HEK293 (cell line): Measurements from ENCODE around the gene CFAP221.

Source experiments
- FEZF1 ChIP-seq: fragments of 450-650 bp; formaldehyde crosslinking; IDR thresholded peaks from 2 replicates; pipeline ENCODE4 v1.5.1; 2016; ENCODE audit warnings: missing biosample characterization, missing genetic modification characterization
- HOXA7 ChIP-seq: sonication (generic); formaldehyde crosslinking; IDR thresholded peaks from 2 replicates; pipeline ENCODE4 v1.8.1; 2022; ENCODE audit warnings: missing genetic modification reagents, borderline replicate concordance
- PATZ1 ChIP-seq: fragments of 450-650 bp; formaldehyde crosslinking; IDR thresholded peaks from 2 replicates; pipeline ENCODE4 v1.5.1; 2016; ENCODE audit warnings: missing biosample characterization, missing genetic modification characterization
- ZNF132 ChIP-seq: fragments of 450-650 bp; formaldehyde crosslinking; IDR thresholded peaks from 2 replicates; pipeline ENCODE4 v1.5.1; 2017; ENCODE audit warnings: missing biosample characterization, missing genetic modification characterization, borderline replicate concordance
- ZNF211 ChIP-seq: fragments of 450-650 bp; formaldehyde crosslinking; IDR thresholded peaks from 2 replicates; pipeline ENCODE4 v1.5.1; 2016; ENCODE audit warnings: low read depth, missing biosample characterization, missing genetic modification characterization
- ZNF214 ChIP-seq: fragments of 450-650 bp; formaldehyde crosslinking; IDR thresholded peaks from 2 replicates; pipeline ENCODE4 v1.5.1; 2017; ENCODE audit warnings: missing biosample characterization, mild to moderate bottlenecking, missing genetic modification characterization, borderline replicate concordance
- ZNF530 ChIP-seq: fragments of 450-650 bp; formaldehyde crosslinking; IDR thresholded peaks from 2 replicates; pipeline ENCODE4 v1.5.1; 2016; ENCODE audit warnings: low read depth, missing biosample characterization, missing genetic modification characterization
- ZNF629 ChIP-seq: fragments of 450-650 bp; formaldehyde crosslinking; IDR thresholded peaks from 2 replicates; pipeline ENCODE4 v1.5.1; 2017; ENCODE audit warnings: missing biosample characterization, missing genetic modification characterization
- ZNF645 ChIP-seq: fragments of 450-650 bp; formaldehyde crosslinking; IDR thresholded peaks from 2 replicates; pipeline ENCODE4; 2016; ENCODE audit warnings: missing biosample characterization, missing genetic modification characterization
- ZNF768 ChIP-seq: fragments of 450-650 bp; formaldehyde crosslinking; IDR thresholded peaks from 2 replicates; pipeline ENCODE4 v1.5.1; 2018; ENCODE audit warnings: missing biosample characterization, mild to moderate bottlenecking, missing genetic modification characterization
- ZNF785 ChIP-seq: fragments of 450-650 bp; formaldehyde crosslinking; IDR thresholded peaks from 2 replicates; pipeline ENCODE4 v1.5.1; 2016; ENCODE audit warnings: missing biosample characterization, missing genetic modification characterization
- TF ChIP-seq, protein P1 (sequence below): fragments of 450-650 bp; formaldehyde crosslinking; IDR thresholded peaks from 2 replicates; pipeline ENCODE4 v1.5.1; 2016; ENCODE audit warnings: missing biosample characterization, missing genetic modification characterization
- TF ChIP-seq, protein P2 (sequence below): fragments of 450-650 bp; formaldehyde crosslinking; IDR thresholded peaks from 2 replicates; pipeline ENCODE4 v1.5.1; 2016; ENCODE audit warnings: missing biosample characterization, missing genetic modification characterization

DNA sequence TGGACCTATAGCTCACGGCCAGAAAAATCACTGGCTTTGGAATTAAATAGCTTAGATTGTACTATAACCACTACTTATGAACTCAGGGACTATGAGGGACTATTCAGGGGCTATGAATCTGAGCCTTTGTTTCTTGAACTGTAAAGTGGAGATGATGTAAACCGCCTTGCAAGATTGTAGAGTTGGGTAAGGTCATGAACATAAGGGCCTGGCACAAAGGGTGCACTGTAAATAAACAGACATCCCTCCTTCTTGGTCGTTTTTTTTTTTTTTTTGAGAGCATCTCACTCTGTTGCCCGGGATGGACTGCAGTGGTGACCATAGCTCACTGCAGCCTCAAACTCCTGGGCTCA is 137.6 kb downstream of the CFAP221 start:
- TF ChIP-seq ZNF214: no peak
- no peak for TF ChIP-seq ZNF768
- TF ChIP-seq, protein P1, sequence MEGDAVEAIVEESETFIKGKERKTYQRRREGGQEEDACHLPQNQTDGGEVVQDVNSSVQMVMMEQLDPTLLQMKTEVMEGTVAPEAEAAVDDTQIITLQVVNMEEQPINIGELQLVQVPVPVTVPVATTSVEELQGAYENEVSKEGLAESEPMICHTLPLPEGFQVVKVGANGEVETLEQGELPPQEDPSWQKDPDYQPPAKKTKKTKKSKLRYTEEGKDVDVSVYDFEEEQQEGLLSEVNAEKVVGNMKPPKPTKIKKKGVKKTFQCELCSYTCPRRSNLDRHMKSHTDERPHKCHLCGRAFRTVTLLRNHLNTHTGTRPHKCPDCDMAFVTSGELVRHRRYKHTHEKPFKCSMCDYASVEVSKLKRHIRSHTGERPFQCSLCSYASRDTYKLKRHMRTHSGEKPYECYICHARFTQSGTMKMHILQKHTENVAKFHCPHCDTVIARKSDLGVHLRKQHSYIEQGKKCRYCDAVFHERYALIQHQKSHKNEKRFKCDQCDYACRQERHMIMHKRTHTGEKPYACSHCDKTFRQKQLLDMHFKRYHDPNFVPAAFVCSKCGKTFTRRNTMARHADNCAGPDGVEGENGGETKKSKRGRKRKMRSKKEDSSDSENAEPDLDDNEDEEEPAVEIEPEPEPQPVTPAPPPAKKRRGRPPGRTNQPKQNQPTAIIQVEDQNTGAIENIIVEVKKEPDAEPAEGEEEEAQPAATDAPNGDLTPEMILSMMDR: no peak
- TF ChIP-seq ZNF530 (tag by site-specific recombination): no peak
- no peak for TF ChIP-seq FEZF1
- no peak for TF ChIP-seq ZNF629
- TF ChIP-seq, protein P2, sequence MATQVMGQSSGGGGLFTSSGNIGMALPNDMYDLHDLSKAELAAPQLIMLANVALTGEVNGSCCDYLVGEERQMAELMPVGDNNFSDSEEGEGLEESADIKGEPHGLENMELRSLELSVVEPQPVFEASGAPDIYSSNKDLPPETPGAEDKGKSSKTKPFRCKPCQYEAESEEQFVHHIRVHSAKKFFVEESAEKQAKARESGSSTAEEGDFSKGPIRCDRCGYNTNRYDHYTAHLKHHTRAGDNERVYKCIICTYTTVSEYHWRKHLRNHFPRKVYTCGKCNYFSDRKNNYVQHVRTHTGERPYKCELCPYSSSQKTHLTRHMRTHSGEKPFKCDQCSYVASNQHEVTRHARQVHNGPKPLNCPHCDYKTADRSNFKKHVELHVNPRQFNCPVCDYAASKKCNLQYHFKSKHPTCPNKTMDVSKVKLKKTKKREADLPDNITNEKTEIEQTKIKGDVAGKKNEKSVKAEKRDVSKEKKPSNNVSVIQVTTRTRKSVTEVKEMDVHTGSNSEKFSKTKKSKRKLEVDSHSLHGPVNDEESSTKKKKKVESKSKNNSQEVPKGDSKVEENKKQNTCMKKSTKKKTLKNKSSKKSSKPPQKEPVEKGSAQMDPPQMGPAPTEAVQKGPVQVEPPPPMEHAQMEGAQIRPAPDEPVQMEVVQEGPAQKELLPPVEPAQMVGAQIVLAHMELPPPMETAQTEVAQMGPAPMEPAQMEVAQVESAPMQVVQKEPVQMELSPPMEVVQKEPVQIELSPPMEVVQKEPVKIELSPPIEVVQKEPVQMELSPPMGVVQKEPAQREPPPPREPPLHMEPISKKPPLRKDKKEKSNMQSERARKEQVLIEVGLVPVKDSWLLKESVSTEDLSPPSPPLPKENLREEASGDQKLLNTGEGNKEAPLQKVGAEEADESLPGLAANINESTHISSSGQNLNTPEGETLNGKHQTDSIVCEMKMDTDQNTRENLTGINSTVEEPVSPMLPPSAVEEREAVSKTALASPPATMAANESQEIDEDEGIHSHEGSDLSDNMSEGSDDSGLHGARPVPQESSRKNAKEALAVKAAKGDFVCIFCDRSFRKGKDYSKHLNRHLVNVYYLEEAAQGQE (tag by site-specific recombination): no peak
- no peak for TF ChIP-seq HOXA7 (CRISPR knock-in tag)
- no peak for TF ChIP-seq ZNF645 (tag by site-specific recombination)
- TF ChIP-seq ZNF211 (tag by site-specific recombination): no peak
- no peak for TF ChIP-seq PATZ1 (tag by site-specific recombination)
- no peak for TF ChIP-seq ZNF785 (tag by site-specific recombination)
- no peak for TF ChIP-seq ZNF132
